HG03558 (cell line): ENCODE results near the gene SMC3.
"Not testable (repeated sequence)": the region's sequence is repeated elsewhere in the genome, so short reads cannot be mapped to it uniquely, and the experiment has no call there.

Source experiments
- ATAC-seq: cut with Tn5 transposase; IDR thresholded peaks from one replicate; pipeline ENCODE4 v1.9.1; 2021; ENCODE audit warnings: moderate number of reproducible peaks; ENCODE audit not compliant: unreplicated experiment; ENCODE audit errors: extremely low read depth

Gene SMC3

DNA sequence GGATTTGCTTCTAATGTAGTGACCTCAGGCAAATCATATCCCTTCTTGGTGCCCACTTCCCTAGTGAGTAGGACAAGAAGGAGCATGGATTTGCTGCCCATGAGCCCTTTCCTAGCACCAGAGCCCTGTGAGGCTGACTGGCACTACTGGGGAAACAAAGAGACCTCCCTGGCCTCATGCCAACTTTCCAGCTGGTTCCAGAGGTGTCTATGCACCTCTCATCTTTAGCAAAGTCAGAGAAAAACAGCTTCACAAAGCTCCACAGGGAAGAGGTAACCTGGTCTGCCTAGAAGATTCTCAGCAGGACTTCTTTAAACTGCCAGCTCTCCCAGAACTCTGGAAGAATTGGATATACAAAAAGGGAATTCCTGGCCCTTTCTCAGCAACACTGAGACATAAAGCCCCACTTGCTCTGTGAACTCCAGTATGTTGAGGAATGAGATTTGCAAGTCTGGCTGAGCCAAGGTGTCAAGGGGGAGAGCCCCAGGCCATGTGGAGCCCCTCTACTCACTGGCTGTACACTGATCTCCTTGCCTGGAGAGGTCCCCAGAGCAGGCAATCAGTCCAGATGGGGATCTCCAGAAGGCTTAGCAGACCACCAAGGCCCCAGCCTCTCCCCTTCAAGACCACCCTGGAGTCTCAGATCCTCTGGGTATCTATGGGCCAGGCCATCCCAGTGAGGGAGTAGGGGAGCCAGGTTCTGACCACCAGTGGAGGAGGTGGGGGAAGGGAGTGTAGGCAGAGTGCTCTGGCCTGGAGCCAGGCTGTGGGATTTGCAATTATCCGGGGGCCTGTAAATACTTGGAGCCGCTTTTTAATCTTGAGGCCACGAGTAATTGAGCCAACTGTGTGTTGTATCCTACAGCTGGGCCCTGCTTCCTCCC is 52.3 kb downstream of the SMC3 start:
- no peak for ATAC-seq

DNA sequence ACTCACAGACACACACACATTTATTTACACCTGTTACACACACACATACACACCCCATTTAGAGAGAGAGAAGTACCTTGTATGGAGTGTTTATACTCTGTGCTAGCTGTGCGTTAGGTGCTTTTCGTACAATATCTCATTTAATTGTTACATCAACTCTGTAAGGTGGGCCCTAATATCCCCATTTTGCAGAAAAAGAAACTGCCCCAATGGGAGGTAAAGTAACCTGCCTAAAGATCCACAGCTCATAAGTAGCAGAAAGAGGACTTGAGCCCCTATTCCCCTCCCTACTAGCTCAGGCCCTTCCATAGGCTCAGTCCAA is 52.9 kb downstream of the SMC3 start:
- ATAC-seq, result no peak

DNA sequence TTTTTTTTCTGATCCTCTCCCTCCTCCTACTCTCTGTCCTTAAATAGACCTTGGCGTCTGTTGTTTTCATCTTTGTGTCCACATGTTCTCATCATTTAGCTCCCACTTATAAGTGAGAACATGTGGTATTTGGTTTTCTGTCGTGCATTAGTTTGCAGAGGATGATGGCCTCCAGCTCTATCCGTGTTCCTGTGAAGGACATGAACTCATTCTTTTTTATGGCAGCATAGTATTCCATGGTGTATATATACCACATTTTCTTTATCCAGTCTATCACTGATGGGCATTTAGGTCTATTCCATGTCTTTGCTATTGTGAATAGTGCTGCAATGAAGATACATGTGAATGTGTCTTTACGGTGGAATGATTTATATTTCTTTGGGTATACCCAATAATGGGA is 55.8 kb downstream of the SMC3 start:
- ATAC-seq, result not testable (repeated sequence)

DNA sequence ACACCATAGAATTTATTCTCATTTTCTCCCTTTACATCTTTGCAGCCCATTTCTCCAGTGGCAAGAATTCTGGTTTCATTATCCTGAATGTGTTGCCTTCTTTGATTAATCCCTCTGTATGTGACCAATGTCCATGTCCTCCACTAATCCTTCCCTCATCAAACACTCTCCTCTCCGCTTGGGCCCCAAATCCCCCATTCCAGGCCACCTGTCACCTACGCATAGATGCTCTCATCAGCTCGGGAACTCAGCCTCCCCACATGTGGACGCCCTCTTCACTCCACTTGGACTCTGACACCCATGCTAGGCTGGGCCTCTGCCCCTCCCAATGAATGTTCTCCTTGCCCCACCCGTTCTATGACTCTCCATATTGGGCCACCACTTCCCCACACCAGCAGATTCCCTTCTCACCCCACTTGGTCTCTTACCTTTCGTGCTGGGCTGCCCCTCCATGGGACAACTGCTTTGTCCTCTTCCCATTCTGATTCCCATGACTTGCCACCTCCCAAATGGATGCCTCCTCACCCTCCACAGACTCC is 57.9 kb downstream of the SMC3 start:
- no peak for ATAC-seq

DNA sequence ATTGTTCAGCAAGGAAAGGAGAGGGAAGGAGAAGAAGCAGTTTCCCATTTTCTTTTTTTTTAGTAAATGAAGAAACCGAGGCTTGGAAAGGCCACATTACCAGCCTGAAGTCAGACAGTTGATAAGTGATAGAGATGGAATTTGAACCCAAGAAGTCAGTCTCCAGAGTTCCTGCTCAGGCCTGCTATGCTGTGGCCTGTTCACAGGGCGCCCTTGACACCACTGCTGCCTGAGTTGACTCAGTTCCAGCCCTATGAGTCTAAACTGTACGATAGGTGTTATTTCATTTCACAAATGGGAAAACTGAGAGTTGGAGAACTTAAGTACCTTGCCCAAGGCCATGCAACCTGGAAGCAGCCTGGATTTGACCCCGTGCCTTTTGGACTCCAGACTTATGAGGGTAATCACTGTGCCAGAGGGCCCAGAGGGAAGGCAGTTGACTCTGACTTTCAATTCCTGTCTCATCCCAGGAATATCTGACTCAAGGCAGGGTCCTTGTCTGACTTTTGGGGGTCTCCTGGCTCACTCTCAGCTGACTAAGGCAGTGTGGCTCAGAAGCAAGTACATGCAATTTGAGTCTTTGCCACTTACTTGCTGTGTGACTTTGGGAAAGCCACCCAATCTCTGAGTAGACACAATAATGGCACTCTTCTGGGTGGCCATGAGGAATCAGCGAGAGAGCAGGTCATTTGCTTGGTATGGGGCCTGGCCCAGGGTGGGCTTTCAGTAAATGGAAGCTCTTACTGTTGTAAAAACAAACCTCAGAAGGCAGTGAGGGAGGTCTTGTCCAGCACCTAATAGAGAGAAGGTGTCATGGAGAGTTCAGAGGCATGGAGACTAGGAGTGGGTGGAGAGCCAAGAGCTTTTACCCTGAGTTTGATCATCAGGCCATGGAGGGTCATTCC is 58.7 kb downstream of the SMC3 start:
- no peak for ATAC-seq

DNA sequence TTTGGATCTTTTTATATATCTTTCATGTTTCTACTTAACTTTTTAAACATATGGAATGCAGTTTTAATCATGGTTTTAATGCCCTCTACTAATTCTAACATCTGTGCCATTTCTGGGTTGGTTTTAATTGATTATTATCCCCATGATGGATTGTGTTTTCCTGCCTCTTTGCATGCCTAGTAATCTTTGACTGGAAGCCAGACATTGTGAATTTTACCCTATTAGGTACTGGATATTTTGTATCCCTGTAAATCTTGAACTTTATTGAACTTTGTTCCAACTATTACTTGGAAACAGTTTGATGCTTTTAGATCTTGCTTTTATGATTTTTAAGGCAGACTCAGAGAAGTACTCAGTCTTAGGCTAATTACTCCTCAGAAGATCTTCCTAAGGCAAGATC is 60.7 kb downstream of the SMC3 start:
- no peak for ATAC-seq

DNA sequence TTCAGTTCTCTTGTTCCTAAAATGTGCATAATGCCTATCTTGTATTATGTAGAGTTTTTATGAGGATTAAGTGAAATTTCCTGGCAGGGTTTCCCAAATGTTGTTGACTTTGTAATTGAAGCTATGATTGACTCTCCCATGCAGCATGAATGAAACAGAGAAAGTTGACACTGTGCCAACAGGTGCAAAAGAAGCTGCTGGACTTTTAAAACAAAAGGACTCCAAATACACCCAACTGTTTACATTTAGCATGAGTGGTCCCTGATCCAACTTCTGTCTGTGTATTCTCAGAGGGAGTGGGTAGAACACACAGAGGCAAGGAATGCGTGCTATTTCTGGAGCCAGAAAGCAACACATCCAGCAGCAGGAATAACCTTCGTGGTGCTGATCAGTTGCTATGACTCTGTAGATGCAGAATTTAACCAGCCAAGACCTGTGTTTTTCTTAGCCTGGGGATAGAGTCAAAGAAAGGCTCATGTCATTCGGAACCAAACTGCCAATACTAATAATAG is 62.2 kb downstream of the SMC3 start:
- ATAC-seq, result no peak

DNA sequence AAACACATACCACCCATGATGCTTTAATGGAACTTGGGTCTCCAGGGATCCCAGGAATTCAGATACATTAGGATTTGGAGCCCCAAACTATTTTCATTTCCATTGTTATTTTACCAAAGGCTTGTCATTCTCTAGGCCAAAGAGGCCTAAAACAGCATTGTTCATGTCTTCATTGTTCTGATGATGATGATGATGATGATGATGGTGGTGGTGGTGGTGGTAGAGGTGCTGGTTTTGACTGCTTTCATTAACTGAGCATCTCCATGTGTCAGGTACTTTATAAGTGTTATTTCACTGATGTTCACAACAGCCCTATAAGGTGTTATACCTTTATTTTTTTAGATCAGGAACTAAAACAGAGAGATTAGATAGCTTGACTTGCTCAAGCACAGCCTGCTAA is 64.4 kb downstream of the SMC3 start:
- no peak for ATAC-seq

DNA sequence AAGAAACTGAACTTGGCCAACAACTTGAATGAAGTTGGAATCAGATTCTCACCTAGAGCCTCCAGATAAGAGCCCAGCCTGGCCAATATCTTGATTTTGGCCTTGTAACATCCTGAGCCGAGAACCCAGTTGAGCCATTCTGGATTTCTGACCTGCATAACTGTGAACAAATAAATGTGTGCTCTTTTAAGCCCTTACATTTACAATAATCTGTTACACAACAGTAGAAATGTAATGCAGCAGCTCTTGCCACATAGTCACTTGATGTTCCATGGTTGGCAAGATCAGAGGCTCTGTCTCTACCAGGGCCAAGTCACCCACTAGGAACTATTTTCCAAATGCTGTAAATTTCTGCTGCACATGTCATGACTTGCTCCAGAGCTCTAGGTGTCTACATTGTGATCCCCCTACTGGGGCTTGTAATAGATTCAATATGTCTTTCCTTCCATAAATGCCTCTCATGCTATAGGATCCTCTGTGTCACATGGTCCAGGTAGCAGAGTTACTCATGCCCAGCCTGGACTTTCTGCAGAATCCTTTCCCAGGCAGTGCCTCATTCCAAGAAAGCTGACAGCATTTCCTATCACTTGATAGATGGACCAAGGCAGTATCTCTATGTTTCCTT is 65.2 kb downstream of the SMC3 start:
- ATAC-seq, result no peak

DNA sequence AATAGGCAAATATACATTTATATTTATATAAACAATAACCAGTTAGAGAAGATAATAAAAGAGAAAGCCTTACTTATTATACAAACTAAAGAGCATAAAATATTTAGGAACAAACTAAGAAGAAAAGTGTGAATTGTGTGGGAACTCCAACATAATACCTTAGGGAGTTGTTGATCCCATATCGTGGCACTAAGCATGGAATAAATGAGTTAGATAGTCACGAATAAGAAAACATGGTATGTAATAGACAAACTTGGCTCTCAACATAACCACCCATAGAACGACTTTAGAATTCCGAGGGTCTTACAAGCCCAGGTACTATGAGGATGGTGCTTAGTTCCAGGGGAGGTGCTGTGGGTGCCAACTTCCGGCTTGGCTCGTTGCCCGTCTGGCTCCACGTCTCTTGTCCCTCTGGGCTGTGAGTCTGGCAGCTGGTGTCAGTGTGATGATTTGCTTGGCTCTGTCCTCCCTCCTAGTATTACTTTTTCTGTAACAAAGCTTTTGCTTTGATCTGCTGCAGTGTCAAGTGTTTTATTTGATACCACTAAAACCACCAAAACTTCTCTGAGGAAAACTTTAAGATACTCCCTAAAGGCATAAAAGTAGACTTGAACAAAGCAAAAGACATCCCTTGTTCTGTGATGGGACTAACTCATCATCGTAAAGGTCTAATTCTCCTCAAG is 67.2 kb downstream of the SMC3 start:
- no peak for ATAC-seq

DNA sequence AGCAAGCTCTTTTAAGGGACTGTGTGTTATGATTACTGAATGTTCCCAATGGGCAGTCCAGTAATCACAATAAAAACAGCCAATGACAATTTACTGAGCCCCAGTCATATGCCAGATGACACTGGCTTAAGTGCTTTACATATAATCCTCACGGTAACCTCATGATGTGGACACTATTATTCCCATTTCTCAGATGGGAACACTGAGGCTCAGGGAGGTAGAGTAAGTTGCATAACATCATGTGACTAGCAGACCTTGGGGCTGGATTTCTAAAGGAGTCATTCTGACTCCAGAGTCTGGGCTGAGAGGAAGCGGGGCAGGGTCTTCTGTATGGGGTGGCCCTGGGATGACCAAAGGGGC is 69.1 kb downstream of the SMC3 start:
- ATAC-seq, result no peak

DNA sequence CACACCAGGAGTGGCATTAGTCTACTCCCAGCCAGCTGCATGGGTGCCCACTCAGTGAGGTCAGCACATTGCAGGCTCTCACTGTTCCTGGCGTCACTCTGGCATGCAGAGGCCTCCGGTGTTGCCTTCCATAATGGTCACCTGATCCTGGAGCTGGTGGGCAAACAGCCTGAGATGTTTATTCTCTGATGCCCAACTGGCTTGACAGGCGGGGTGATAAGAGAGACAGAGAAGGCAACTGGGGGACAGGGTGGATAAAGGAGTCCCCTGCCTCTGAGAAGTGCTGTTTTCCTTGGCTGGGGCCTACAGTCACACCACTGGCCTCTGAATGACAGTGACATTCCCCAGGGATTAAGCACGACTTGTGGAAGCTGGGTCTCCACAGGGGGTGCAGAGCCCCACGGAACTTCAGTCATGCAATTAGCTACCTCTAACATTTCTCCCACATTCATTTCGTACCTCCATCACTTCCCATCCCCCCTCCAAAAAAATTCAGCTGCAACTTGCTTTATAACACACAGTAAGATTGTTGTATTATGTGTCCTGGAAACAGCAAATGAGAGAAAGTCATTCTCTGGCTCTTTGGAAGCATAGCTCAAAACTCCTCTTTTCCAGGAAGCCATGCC is 69.5 kb downstream of the SMC3 start:
- ATAC-seq, result no peak

DNA sequence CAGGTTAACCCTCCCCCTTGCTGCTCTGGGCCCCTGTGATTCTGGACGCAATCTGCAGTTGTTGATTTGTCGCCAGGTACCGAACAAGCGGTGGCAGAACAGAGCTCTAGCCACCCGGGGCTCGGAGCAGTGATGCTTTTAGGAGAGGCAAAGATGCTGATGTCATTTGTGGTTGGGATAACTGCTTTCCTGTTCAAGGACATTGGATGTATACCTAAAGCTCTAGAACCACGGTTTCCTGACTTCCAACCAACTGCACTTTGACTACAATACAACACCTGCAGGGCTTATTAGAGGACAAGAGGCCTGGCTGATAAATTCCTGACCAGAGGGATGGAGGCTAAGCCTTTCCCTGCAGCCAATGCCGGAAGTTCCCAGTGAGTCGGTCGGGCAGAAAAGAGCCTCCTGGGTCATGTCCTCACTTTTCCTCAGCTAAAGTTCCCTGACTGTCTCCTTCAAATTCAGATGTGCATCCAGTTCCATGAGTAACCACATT is 70.1 kb downstream of the SMC3 start:
- ATAC-seq, result no peak

DNA sequence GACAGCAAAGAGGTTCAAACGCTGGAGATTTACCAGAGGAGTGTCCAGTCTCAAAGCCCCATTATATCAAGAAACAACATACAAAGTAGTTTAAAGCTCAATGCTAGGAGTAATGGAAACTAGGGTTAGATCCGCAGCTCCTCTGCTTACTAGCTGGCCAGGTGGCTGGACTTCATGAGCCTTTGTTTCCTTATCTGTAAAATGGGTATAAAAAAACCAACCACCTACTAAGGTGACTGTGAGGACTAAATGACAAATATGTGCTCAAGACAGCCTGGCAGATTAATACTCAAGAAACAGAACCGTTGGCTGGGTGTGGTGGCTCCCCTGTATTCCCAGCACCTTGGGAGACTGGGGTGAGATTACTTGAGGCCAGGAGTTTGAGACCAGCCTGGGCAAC is 70.8 kb downstream of the SMC3 start:
- no peak for ATAC-seq

DNA sequence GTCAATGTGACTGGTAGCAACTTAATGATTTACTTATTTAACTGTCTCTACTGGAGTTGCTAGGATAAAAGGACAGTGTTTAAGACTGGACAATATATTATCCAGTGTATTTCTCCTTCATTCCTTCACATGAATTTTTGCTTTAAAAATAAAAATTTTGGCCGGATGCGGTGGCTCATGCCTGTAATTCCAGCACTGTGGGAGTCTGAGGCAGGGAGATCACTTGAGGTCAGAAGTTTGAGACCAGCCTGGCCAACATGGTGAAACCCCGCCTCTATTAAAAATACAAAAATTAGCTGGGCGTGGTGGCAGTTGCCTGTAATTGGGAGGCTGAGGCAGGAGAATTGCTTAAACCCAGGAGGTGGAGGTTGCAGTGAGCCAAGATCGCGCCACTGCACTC is 71.6 kb downstream of the SMC3 start:
- ATAC-seq, result not testable (repeated sequence)

DNA sequence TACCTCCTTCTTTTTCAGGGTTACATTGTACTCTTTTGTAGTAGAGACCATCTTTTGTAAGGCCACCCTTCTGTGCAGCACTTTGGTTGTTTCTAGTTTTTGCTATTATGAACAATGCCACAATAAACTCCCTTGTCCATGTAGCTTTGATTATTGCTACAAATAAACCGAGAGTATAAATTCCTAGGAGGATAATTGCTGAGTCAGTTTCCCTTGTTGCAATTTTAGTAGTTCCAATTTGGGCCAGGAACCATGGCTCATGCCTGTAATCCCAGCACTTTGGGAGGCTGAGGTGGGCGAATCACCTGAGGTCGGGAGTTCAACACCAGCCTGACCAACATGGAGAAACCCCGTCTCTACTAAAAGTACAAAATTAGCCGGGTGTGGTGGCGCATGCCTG is 72.4 kb downstream of the SMC3 start:
- ATAC-seq, result not testable (repeated sequence)

DNA sequence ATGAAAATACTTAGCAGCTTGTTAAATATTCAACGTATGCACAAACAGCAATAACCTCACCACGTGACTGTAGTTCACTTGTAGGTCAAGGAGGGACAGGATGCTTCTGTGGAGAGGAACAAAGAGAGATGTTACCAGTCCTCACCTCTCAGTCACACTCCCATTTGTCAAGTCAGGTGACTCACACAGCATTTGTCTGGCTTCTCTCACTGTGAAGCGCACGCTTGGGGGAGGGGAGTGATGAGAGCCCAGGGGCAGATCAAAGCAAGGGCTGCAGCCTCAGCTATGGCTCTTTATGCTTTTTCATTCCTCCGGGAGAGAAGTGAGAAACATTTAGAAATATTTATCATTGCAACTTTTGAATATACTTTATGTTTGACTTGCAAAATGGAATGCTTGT is 73.8 kb downstream of the SMC3 start:
- ATAC-seq, result no peak

DNA sequence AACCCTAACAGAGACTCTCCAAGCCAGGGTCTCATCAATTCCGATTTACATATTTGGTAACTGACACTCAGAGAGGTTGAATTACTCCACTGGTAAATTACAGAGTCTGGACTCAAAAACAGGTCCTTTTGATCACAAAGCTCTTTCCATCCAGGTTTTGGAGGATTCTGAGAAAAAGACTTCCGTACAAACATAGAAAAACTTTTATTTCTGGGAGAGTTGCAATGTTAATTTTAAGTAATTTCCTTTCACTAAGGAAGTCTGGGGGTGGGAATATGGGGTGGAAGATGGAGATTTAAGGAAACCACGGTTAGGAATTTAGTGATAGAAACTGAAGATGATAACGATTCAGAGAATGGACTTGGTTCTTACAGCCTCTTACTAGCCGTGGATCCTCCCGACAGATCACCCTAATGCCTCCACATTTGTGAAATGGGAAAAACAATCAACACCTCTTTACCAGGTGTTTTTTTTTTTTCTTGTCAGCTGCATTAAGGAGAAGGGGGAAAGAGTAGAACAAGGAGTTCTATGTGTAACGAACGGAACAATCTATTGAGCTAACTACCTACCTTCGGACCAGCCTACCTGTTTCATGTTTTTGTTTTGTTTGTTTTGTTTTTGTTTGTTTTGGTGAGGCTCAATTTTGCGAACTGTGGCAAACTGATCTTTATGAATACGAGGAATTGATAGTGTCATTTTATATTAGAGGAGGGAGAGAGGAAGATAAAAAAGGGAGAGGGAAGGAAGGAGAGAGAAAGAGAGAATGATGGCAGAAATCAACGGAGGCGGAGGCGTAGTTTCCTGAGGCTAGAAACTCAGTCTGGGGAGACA is 74.9 kb downstream of the SMC3 start:
- no peak for ATAC-seq
